K562 (cell line): ENCODE measurements around the gene SLC6A6. TPM values are rescaled to one million over a fixed set of nuclear protein-coding genes. Genes with fewer than 3 reads are reported as not detected.
A peak's percentile ranks its signal among the peaks of the same experiment; 100 is the strongest.

Source experiments
- ATAC-seq: fragments of 200-7000 bp; cut with Tn5 transposase; 3 replicates; pipeline ENCODE4 v1.9.1; 2020; ENCODE audit warnings: moderate library complexity
- BruUV-seq: library from RNA; stranded (reverse); fragments of 400-500 nt; replicated peaks from 2 replicates; lab custom pipeline; 2021; lab: Mats Ljungman, UMichigan
- CTCF ChIA-PET: fragments of 300-600 bp; formaldehyde crosslinking; extraction: SDS; loops from one replicate; lab custom pipeline; 2021; ENCODE audit warnings: low intra/inter-chr PET ratio; lab: Yijun Ruan, JAX
- POLR2A ChIA-PET: fragments of 300-600, 350-650 bp; sonication (Branson Sonifier 250); formaldehyde crosslinking; extraction: SDS; loops from one replicate; lab custom pipeline; 2021; ENCODE audit warnings: antibody characterized with exemption, inconsistent platforms; lab: Yijun Ruan, JAX
- DNase-seq, 4 experiments: peaks; one replicate each; pipeline versions ENCODE4 v3.0.0 to v3.0.0-alpha.2; 2011 to 2018; ENCODE audit warnings: low spot score in 3 of 4, mixed read lengths in 3 of 4; ENCODE audit errors: extremely low read depth in 1 of 4
- FAIRE-seq: peaks from 2 replicates; lab custom pipeline; 2011; peaks lifted over from hg19 to GRCh38; lab: Jason Lieb, UNC
- H2AFZ ChIP-seq: 2 replicates; pipeline ENCODE4 v1.6.0; 2011; ENCODE audit warnings: low read depth, low read length, control low read depth, inconsistent platforms
- H3K27ac ChIP-seq: fragments of 200-600 bp; 3 replicates; pipeline ENCODE4 v1.8.0; 2011; ENCODE audit warnings: low read depth, mild to moderate bottlenecking, control low read depth, inconsistent platforms, low read length, moderate library complexity, mixed read lengths; ENCODE audit errors: extremely low read depth
- H3K27me3 ChIP-seq, 2 experiments: fragments of 300-600 bp in 1 of 2; 2 replicates in 1 of 2; 3 replicates in 1 of 2; pipeline versions ENCODE4 v1.6.0 to v1.8.0; 2011; ENCODE audit warnings: inconsistent platforms in 2 of 2, low read length in 2 of 2, mild to moderate bottlenecking in 1 of 2, mixed read lengths in 1 of 2, moderate library complexity in 1 of 2; ENCODE audit not compliant: control insufficient read depth in 2 of 2, insufficient read depth in 2 of 2
- H3K36me3 ChIP-seq: fragments of 300-600 bp; 3 replicates; pipeline ENCODE4 v1.8.0; 2011; ENCODE audit warnings: mild to moderate bottlenecking, low read length, inconsistent platforms; ENCODE audit not compliant: control insufficient read depth, insufficient read depth
- H3K4me1 ChIP-seq, 2 experiments: fragments of 200-600 bp in 1 of 2; replicated peaks in 1 of 2; 2 replicates in 1 of 2; 3 replicates in 1 of 2; pipeline versions ENCODE4 v1.5.1 to v1.8.0; 2011; ENCODE audit warnings: inconsistent platforms in 2 of 2, low read length in 2 of 2, mild to moderate bottlenecking in 1 of 2, mixed read lengths in 1 of 2, moderate library complexity in 1 of 2; ENCODE audit not compliant: control insufficient read depth in 2 of 2, insufficient read depth in 2 of 2
- H3K4me2 ChIP-seq: 2 replicates; pipeline ENCODE4 v1.6.1; 2011; ENCODE audit warnings: low read length, control low read depth, inconsistent platforms, mixed read lengths; ENCODE audit not compliant: insufficient read depth
- H3K4me3 ChIP-seq: fragments of 200-600 bp; sonication (generic), shearing (Covaris generic); 2 replicates; pipeline ENCODE4 v1.5.1; 2016; ENCODE audit warnings: control low read depth, inconsistent platforms
- H3K79me2 ChIP-seq: fragments of 200-600 bp; 3 replicates; pipeline ENCODE4 v1.8.0; 2011; ENCODE audit warnings: low read length, inconsistent platforms; ENCODE audit not compliant: control insufficient read depth, insufficient read depth
- H3K9ac ChIP-seq, 2 experiments: 2 replicates each; pipeline versions ENCODE4 v1.6.0 to v1.6.1; 2011; ENCODE audit warnings: low read depth in 2 of 2, low read length in 2 of 2, control low read depth in 1 of 2, inconsistent platforms in 1 of 2, mild to moderate bottlenecking in 1 of 2, mixed read lengths in 1 of 2; ENCODE audit not compliant: insufficient read depth in 1 of 2
- H3K9me1 ChIP-seq: one replicate; pipeline ENCODE4 v1.6.0; 2011; ENCODE audit warnings: inconsistent platforms, mild to moderate bottlenecking, low read length, moderate library complexity; ENCODE audit not compliant: control insufficient read depth, insufficient read depth
- H3K9me3 ChIP-seq: replicated peaks from 2 replicates; pipeline ENCODE4 v1.5.1; 2011; ENCODE audit warnings: low read depth, low read length, inconsistent platforms; ENCODE audit not compliant: control insufficient read depth, insufficient read depth
- H4K20me1 ChIP-seq: replicated peaks from 2 replicates; pipeline ENCODE4 v1.6.1; 2011; ENCODE audit warnings: low read length, inconsistent platforms, mixed read lengths; ENCODE audit not compliant: control insufficient read depth, insufficient read depth
- MBD1 ChIP-seq: fragments of 250-450 bp; sonication (Bioruptor Pico); IDR thresholded peaks from 2 replicates; pipeline ENCODE4 v1.8.0; 2022; ENCODE audit warnings: inconsistent platforms
- MECOM ChIP-seq: fragments of 250-450 bp; sonication (Bioruptor Pico); IDR thresholded peaks from 2 replicates; pipeline ENCODE4 v1.8.0; 2022; ENCODE audit warnings: inconsistent platforms
- RAD21 ChIP-seq, 2 experiments: fragments of 250-450 bp in 1 of 2; fragments of 450-650 bp in 1 of 2; sonication (Bioruptor Pico) in 1 of 2; formaldehyde crosslinking in 1 of 2; IDR thresholded peaks in 1 of 2; conservative IDR thresholded peaks in 1 of 2; 2 replicates each; pipeline versions ENCODE4 v1.4.0 to v1.8.0; 2020 to 2022; ENCODE audit warnings: mild to moderate bottlenecking in 2 of 2, moderate library complexity in 1 of 2
- RFX1 ChIP-seq: fragments of 450-650 bp; IDR thresholded peaks from 2 replicates; pipeline ENCODE4 v1.6.1; 2016; ENCODE audit warnings: mild to moderate bottlenecking, moderate library complexity
- SMARCA5 ChIP-seq: fragments of 450-650 bp; IDR thresholded peaks from 2 replicates; pipeline ENCODE4 v1.6.1; 2016
- STAT5B ChIP-seq: fragments of 250-450 bp; sonication (Bioruptor Pico); IDR thresholded peaks from 2 replicates; pipeline ENCODE4 v1.8.0; 2021; ENCODE audit warnings: mild to moderate bottlenecking, inconsistent platforms
- TAF1 ChIP-seq: IDR thresholded peaks from 2 replicates; pipeline ENCODE4 v1.6.1; 2011; ENCODE audit warnings: mild to moderate bottlenecking, low read length, moderate library complexity; ENCODE audit not compliant: insufficient read depth, control insufficient read depth, severe bottlenecking; ENCODE audit errors: extremely low read depth
- ZBTB33 ChIP-seq: sonication (generic); formaldehyde crosslinking; IDR thresholded peaks from 2 replicates; pipeline ENCODE4 v1.8.1; 2023; ENCODE audit warnings: mild to moderate bottlenecking, missing genetic modification reagents
- ZFP36 ChIP-seq: fragments of 150-350 bp; IDR thresholded peaks from 2 replicates; pipeline ENCODE4 v1.6.1; 2018; ENCODE audit warnings: low read length, low read depth; ENCODE audit not compliant: partially characterized antibody
- ZNF655 ChIP-seq: fragments of 250-450 bp; sonication (Bioruptor Pico); IDR thresholded peaks from 2 replicates; pipeline ENCODE4 v1.5.0; 2021
- WGBS: fragments of 100-300 bp; shearing (Covaris generic); methylation state at CpG from one replicate; pipeline ENCODE4 v1.1.6; 2016; ENCODE audit warnings: low coverage, mixed read lengths; ENCODE audit not compliant: insufficient coverage; ENCODE audit errors: missing lambda C conversion rate; 5-methylcytosine and 5-hydroxymethylcytosine counted together
- in situ Hi-C: fragments of 300-500 bp; cut with MboI; formaldehyde crosslinking; loops from 4 replicates; pipeline ENCODE4 v1.15.0; 2018; ENCODE audit warnings: inconsistent platforms, mixed read lengths
- intact Hi-C: fragments of 100-400 bp; cut with micrococcal nuclease; formaldehyde crosslinking; loops from 2 replicates; pipeline ENCODE4 v1.14.2; 2022
- polyA plus RNA-seq, 8 experiments: library from polyadenylated mRNA; depleted of rRNA in 4 of 8; stranded (reverse) in 5 of 8; unstranded in 3 of 8; fragments of >200 nt; fragmentation: Nextera tagmentation in 2 of 8; fragmentation: Illumina TruSeq in 1 of 8; extraction: Ambion mirVana in 2 of 8; extraction: Trizol in 1 of 8; gene quantifications; 2 replicates each; pipeline versions ENCODE4 v1.2.1 to v1.2.3, GENCODE V29; 2011 to 2014; ENCODE audit warnings: inconsistent platforms in 1 of 8, missing spikeins in 1 of 8
- total RNA-seq, 7 experiments: library from RNA; depleted of rRNA in 6 of 7; stranded (reverse); fragments of >200 nt in 6 of 7; fragmentation: Illumina TruSeq in 2 of 7; extraction: Trizol in 2 of 7; gene quantifications; 2 replicates each; pipeline versions ENCODE4 v1.2.1 to v1.2.3, GENCODE V29; 2011 to 2021; ENCODE audit warnings: low replicate concordance in 1 of 7
- TF ChIP-seq, protein P1 (sequence below): fragments of 450-650 bp; IDR thresholded peaks from 2 replicates; pipeline ENCODE4 v1.6.1; 2018; ENCODE audit warnings: mild to moderate bottlenecking, low read depth; ENCODE audit not compliant: partially characterized antibody

Gene SLC6A6
- total and polyA plus RNA-seq, 9 of the 15 experiments (the other 6 are each of a cell fraction or from before 2014, with no cell fraction given): 12.3 to 203 (median 93.2) TPM

DNA sequence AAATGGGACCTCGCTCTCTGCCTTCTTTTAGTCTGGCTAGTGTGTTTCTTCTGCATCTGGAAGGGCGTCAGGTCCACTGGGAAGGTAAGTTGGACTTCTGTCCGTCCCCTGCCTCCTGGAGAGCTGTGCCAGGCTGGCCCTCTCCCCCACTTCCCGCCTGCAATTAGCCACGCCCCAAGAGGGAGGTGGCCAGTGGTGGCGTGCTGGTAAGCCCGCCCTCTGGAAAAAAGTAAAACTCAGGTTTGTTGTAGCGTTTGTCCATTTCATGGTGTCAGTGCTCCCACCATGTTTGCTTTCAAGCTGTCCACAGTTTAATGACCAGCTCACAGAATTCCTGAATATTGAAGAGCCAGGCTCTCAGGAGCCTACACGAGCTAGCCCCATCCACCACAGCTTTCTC lies 55.6 kb downstream of the SLC6A6 start (continued):
- TF ChIP-seq ZNF655 (CRISPR knock-in tag) (no peak), MECOM (CRISPR knock-in tag) (no peak), ZBTB33 (CRISPR knock-in tag) (peak; percentile 30; the same call in 1 of the 2 replicates)

- 79% methylated on average over 11 of the region's 11 CpGs for WGBS
- 0 out of 2 replicates have a peak overlapping the region, but pooled peaks have one; percentile 47 for H2AFZ ChIP-seq
- no peaks in the 10 kb centered on the region for H3K27me3 ChIP-seq
- H3K79me2 ChIP-seq: no peaks in the 10 kb centered on the region
- in situ Hi-C loops (no loop called here), intact Hi-C loops (loop anchor here (2.0 kb wide), 1 partner anchor 56 kb away; the partner anchor contains the start of gene SLC6A6)
- peak overlapping the region in 1 of 2 experiments; percentile 63; a peak in 1 of 4 replicates for H3K9ac ChIP-seq
- POLR2A ChIA-PET: interaction anchor here (0.8 to 2.2 kb wide), 7 partner anchors 8 to 1401 kb away, joined by 3 to 10 read pairs (median 3); no protein-coding TSS in a partner anchor
- H3K36me3 ChIP-seq: peaks cover 100% of the 10 kb centered on the region
- peak; percentile 60 for FAIRE-seq
- no peak overlapping the region for H3K4me3 ChIP-seq
- H3K4me2 ChIP-seq: no peak overlapping the region; the same call in 1 of the 2 replicates
- peaks cover 3% of the 10 kb centered on the region for H3K9me1 ChIP-seq
- CTCF ChIA-PET: interaction anchor here (4.7 kb wide), 1 partner anchor 197 kb away, joined by 69 read pairs; no protein-coding TSS in a partner anchor
- peaks cover 9 to 12% of the 10 kb centered on the region in 2 experiments; a peak in 3 of 5 replicates for H3K4me1 ChIP-seq
- BruUV-seq: no TSS peak
- no peaks in the 10 kb centered on the region for H4K20me1 ChIP-seq
- no peak for DNase-seq
- no peak for ATAC-seq
- H3K9me3 ChIP-seq: no peaks in the 10 kb centered on the region
- peak overlapping the region; percentile 45; the same call in 2 of the 3 replicates for H3K27ac ChIP-seq
- TF ChIP-seq RAD21 (CRISPR knock-in tag; conservative IDR thresholded peaks at IDR 0.05 in 1 of 2, IDR thresholded peaks at IDR 0.05 in 1 of 2) (no peak), ZFP36 (no peak), TAF1 (no peak), RFX1 (no peak), STAT5B (CRISPR knock-in tag) (no peak), SMARCA5 (no peak), MBD1 (CRISPR knock-in tag) (no peak)
- TF ChIP-seq, protein P1, sequence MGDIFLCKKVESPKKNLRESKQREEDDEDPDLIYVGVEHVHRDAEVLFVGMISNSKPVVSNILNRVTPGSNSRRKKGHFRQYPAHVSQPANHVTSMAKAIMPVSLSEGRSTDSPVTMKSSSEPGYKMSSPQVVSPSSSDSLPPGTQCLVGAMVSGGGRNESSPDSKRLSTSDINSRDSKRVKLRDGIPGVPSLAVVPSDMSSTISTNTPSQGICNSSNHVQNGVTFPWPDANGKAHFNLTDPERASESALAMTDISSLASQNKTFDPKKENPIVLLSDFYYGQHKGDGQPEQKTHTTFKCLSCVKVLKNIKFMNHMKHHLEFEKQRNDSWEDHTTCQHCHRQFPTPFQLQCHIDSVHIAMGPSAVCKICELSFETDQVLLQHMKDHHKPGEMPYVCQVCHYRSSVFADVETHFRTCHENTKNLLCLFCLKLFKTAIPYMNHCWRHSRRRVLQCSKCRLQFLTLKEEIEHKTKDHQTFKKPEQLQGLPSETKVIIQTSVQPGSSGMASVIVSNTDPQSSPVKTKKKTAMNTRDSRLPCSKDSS: no peak
Measured at GRCh38 chr3:14458434-14459275, 56.2 kb downstream of the SLC6A6 start.
